ENCODE data around the gene MLC1.

- TF ChIP-seq CTCF (conservative IDR thresholded peaks at IDR 0.05; ENCODE audit: low read depth, low read length) = no peak
- no peak for TF ChIP-seq POLR2A (IDR thresholded peaks at IDR 0.05; ENCODE audit: low read depth, low read length)
- TF ChIP-seq FOS (IDR thresholded peaks at IDR 0.05; ENCODE audit: low read depth, low read length) = no peak
- no peak for TF ChIP-seq CEBPB (IDR thresholded peaks at IDR 0.05; ENCODE audit: low read depth, low read length)
- TF ChIP-seq MAZ (IDR thresholded peaks at IDR 0.05; ENCODE audit: borderline replicate concordance, low read depth, low read length) = no peak
- no peak for TF ChIP-seq CHD1 (IDR thresholded peaks at IDR 0.05; ENCODE audit: low read depth, low read length)
Measured at GRCh38 chr22:50018608-50019285, 66.5 kb downstream of the MLC1 start.
